Neural cell (in vitro differentiated cells): Measurements from ENCODE around the gene PRKCA. TPM values are rescaled to one million over a fixed set of nuclear protein-coding genes. Genes with fewer than 3 reads are reported as not detected.

Source experiments
- H2AFZ ChIP-seq: fragments of 200-600, 300-800 bp; sonication (generic), shearing (Covaris generic); 2 replicates; pipeline ENCODE4 v1.6.0; 2014; ENCODE audit warnings: low read depth, mild to moderate bottlenecking, antibody characterized with exemption, low read length, moderate library complexity
- H3F3A ChIP-seq: fragments of 200-600 bp; shearing (Covaris generic); 2 replicates; pipeline ENCODE4 v1.6.1; 2016; ENCODE audit warnings: mild to moderate bottlenecking, moderate library complexity, mixed read lengths, antibody characterized with exemption, low read length; ENCODE audit not compliant: insufficient read depth, poor library complexity, severe bottlenecking
- H3K27ac ChIP-seq: fragments of 200-600, 300-800 bp; sonication (generic), shearing (Covaris generic); 2 replicates; pipeline ENCODE4 v1.5.1; 2014; ENCODE audit warnings: mild to moderate bottlenecking, low read length, moderate library complexity
- H3K27me3 ChIP-seq: fragments of 300-800, 200-600 bp; sonication (generic), shearing (Covaris generic); 2 replicates; pipeline ENCODE4 v1.6.0; 2014; ENCODE audit warnings: mild to moderate bottlenecking, low read depth, low read length, moderate library complexity; ENCODE audit not compliant: insufficient read depth
- H3K36me3 ChIP-seq: fragments of 300-800, 200-600 bp; sonication (generic), shearing (Covaris generic); 2 replicates; pipeline ENCODE4 v1.5.1; 2014; ENCODE audit warnings: mild to moderate bottlenecking, antibody characterized with exemption, low read length, moderate library complexity; ENCODE audit not compliant: insufficient read depth
- H3K4me2 ChIP-seq: fragments of 300-800, 200-600 bp; sonication (generic), shearing (Covaris generic); 2 replicates; pipeline ENCODE4 v1.6.0; 2014; ENCODE audit warnings: mild to moderate bottlenecking, low read length
- H3K4me3 ChIP-seq: fragments of 300-800, 200-600 bp; sonication (generic), shearing (Covaris generic); 2 replicates; pipeline ENCODE4 v1.5.1; 2014; ENCODE audit warnings: mild to moderate bottlenecking, low read length, moderate library complexity
- H3K79me2 ChIP-seq: fragments of 200-600 bp; shearing (Covaris generic); replicated peaks from 2 replicates; pipeline ENCODE4 v1.6.0; 2014; ENCODE audit warnings: mild to moderate bottlenecking, low read length, moderate library complexity; ENCODE audit not compliant: insufficient read depth
- H3K9ac ChIP-seq: fragments of 300-800, 200-600 bp; sonication (generic), shearing (Covaris generic); 2 replicates; pipeline ENCODE4 v1.6.1; 2016; ENCODE audit warnings: mild to moderate bottlenecking, low read length, mixed read lengths
- H3K9me2 ChIP-seq: fragments of 200-600 bp; shearing (Covaris generic); 2 replicates; pipeline ENCODE4 v1.6.1; 2016; ENCODE audit warnings: mild to moderate bottlenecking, low read length, mixed read lengths; ENCODE audit not compliant: insufficient read depth
- H3K9me3 ChIP-seq: fragments of 200-600, 300-800 bp; sonication (generic), shearing (Covaris generic); 2 replicates; pipeline ENCODE4 v1.6.1; 2016; ENCODE audit warnings: mild to moderate bottlenecking, mixed run types, low read length, moderate library complexity, mixed read lengths
- H4K20me1 ChIP-seq: fragments of 200-600 bp; shearing (Covaris generic); 2 replicates; pipeline ENCODE4 v1.6.1; 2016; ENCODE audit warnings: mild to moderate bottlenecking, mixed run types; ENCODE audit not compliant: insufficient read depth
- EP300 ChIP-seq: fragments of 450-650 bp; conservative IDR thresholded peaks from 2 replicates; pipeline ENCODE4 v1.6.1; 2014; ENCODE audit warnings: antibody characterized with exemption, mild to moderate bottlenecking, moderate library complexity; ENCODE audit not compliant: poor library complexity, severe bottlenecking
- EZH2 ChIP-seq: fragments of 200-600, 300-800 bp; shearing (Covaris generic), sonication (generic); IDR thresholded peaks from 2 replicates; pipeline ENCODE4 v1.6.1; 2014; ENCODE audit warnings: antibody characterized with exemption, low read length, borderline replicate concordance, mild to moderate bottlenecking; ENCODE audit not compliant: insufficient read depth, poor library complexity, severe bottlenecking
- MXI1 ChIP-seq: fragments of 450-650 bp; conservative IDR thresholded peaks from 2 replicates; pipeline ENCODE4 v1.6.1; 2014; ENCODE audit warnings: antibody characterized with exemption, mild to moderate bottlenecking; ENCODE audit not compliant: poor library complexity, severe bottlenecking
- POLR2AphosphoS5 ChIP-seq: IDR thresholded peaks from 2 replicates; pipeline ENCODE4 v1.6.1; 2012
- RAD21 ChIP-seq: fragments of 450-650 bp; conservative IDR thresholded peaks from 2 replicates; pipeline ENCODE4 v1.6.1; 2014; ENCODE audit warnings: antibody characterized with exemption, mild to moderate bottlenecking, moderate library complexity
- SMC3 ChIP-seq: fragments of 450-650 bp; conservative IDR thresholded peaks from 2 replicates; pipeline ENCODE4 v1.6.1; 2014; ENCODE audit warnings: antibody characterized with exemption, mild to moderate bottlenecking, moderate library complexity; ENCODE audit not compliant: poor library complexity
- TAF1 ChIP-seq: IDR thresholded peaks from 2 replicates; pipeline ENCODE4 v1.6.1; 2012; ENCODE audit warnings: low read depth
- polyA plus RNA-seq: library from polyadenylated mRNA; depleted of rRNA; stranded (reverse); fragments of >200 nt; gene quantifications from 2 replicates; pipeline ENCODE4 v1.2.3, GENCODE V29; 2014
- TF ChIP-seq, protein P1 (sequence below): fragments of 450-650 bp; IDR thresholded peaks from 2 replicates; pipeline ENCODE4 v1.5.1; 2014; ENCODE audit warnings: antibody characterized with exemption, mild to moderate bottlenecking, moderate library complexity; ENCODE audit not compliant: poor library complexity, severe bottlenecking
- TF ChIP-seq, protein P2 (sequence below): IDR thresholded peaks from 2 replicates; pipeline ENCODE4 v1.6.1; 2012; ENCODE audit warnings: borderline replicate concordance

Gene PRKCA
- polyA plus RNA-seq, 1 donor from 2014 or later: 5.9 TPM

DNA sequence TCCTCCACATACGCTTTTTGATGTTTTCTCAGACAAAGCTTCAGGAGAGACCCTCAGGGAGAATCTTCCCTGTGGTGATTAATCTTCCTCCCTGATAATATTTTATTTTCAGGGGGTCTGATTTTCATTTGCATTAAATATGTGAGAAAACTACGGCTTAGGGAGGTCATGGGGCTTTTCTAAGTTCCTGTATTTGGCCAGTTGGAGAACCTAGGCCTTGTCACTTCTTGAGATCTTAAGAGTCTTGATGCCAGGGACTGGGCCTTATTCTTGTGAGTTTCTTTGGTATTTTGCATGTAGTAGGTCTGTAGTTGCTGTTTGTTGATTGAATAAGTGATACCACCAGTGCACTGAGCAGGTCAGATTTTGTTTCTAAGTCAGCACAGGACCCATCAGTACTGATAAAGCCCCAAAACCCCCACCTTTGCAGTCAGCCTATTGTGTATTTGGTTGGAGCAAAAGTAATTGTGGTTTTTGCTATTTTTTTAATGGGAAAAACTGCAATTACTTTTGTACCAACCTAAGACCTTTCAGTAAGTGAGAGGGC lies 130.1 kb downstream of the PRKCA start:
- Histone ChIP-seq H4K20me1 (no peaks in the 10 kb centered on the region), H3K4me2 (no peak overlapping the region), H3K9me2 (no peaks in the 10 kb centered on the region), H3K36me3 (no peaks in the 10 kb centered on the region), H3K9ac (no peak overlapping the region), H3K27me3 (no peaks in the 10 kb centered on the region), H3K4me3 (no peak overlapping the region), H3K27ac (no peak overlapping the region), H2AFZ (no peak overlapping the region), H3K79me2 (no peaks in the 10 kb centered on the region), H3F3A (no peaks in the 10 kb centered on the region), H3K9me3 (no peaks in the 10 kb centered on the region)
- TF ChIP-seq SMC3 (no peak), MXI1 (no peak), TAF1 (no peak), POLR2AphosphoS5 (no peak), EZH2 (no peak), RAD21 (no peak), EP300 (no peak)
- TF ChIP-seq, protein P1, sequence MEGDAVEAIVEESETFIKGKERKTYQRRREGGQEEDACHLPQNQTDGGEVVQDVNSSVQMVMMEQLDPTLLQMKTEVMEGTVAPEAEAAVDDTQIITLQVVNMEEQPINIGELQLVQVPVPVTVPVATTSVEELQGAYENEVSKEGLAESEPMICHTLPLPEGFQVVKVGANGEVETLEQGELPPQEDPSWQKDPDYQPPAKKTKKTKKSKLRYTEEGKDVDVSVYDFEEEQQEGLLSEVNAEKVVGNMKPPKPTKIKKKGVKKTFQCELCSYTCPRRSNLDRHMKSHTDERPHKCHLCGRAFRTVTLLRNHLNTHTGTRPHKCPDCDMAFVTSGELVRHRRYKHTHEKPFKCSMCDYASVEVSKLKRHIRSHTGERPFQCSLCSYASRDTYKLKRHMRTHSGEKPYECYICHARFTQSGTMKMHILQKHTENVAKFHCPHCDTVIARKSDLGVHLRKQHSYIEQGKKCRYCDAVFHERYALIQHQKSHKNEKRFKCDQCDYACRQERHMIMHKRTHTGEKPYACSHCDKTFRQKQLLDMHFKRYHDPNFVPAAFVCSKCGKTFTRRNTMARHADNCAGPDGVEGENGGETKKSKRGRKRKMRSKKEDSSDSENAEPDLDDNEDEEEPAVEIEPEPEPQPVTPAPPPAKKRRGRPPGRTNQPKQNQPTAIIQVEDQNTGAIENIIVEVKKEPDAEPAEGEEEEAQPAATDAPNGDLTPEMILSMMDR: no peak
- TF ChIP-seq, protein P2, sequence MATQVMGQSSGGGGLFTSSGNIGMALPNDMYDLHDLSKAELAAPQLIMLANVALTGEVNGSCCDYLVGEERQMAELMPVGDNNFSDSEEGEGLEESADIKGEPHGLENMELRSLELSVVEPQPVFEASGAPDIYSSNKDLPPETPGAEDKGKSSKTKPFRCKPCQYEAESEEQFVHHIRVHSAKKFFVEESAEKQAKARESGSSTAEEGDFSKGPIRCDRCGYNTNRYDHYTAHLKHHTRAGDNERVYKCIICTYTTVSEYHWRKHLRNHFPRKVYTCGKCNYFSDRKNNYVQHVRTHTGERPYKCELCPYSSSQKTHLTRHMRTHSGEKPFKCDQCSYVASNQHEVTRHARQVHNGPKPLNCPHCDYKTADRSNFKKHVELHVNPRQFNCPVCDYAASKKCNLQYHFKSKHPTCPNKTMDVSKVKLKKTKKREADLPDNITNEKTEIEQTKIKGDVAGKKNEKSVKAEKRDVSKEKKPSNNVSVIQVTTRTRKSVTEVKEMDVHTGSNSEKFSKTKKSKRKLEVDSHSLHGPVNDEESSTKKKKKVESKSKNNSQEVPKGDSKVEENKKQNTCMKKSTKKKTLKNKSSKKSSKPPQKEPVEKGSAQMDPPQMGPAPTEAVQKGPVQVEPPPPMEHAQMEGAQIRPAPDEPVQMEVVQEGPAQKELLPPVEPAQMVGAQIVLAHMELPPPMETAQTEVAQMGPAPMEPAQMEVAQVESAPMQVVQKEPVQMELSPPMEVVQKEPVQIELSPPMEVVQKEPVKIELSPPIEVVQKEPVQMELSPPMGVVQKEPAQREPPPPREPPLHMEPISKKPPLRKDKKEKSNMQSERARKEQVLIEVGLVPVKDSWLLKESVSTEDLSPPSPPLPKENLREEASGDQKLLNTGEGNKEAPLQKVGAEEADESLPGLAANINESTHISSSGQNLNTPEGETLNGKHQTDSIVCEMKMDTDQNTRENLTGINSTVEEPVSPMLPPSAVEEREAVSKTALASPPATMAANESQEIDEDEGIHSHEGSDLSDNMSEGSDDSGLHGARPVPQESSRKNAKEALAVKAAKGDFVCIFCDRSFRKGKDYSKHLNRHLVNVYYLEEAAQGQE: no peak

DNA sequence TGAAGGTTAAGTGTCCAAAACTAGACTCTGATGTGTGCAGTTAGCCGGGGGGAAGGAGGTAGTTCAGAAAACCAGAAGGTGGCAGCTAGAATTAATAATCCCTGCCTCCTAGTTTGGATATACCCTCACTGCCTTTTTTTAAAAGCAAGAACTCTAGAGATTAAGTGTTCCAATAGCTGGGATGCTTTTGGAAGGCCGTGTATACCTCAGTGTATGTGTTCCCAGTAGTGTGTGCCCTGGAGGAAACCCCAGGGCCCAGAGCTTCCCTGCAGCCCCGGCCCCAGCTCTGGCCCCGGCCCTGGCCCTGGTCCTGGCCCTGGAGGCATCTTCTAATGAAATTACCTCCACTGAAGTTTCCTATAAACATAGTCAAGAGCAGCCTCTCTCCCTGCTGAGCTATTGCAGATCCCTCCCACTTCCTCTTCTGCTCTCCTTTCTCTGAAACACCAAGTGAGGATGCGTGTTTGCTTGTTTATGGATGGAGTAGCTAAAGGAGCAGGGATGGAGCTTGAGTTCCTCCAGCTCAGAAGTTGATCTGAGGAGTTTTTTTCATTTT lies 130.7 kb downstream of the PRKCA start:
- Histone ChIP-seq H4K20me1 (no peaks in the 10 kb centered on the region), H3K27ac (no peak overlapping the region), H3K36me3 (no peaks in the 10 kb centered on the region), H3K4me3 (no peak overlapping the region), H3K9me2 (no peaks in the 10 kb centered on the region), H3K9ac (no peak overlapping the region), H2AFZ (no peak overlapping the region), H3K4me2 (no peak overlapping the region), H3K27me3 (no peaks in the 10 kb centered on the region), H3F3A (no peaks in the 10 kb centered on the region), H3K9me3 (no peaks in the 10 kb centered on the region), H3K79me2 (no peaks in the 10 kb centered on the region)
- no peak for TF ChIP-seq POLR2AphosphoS5
- TF ChIP-seq RAD21: no peak
- TF ChIP-seq SMC3: no peak
- TF ChIP-seq, protein P1: no peak
